GM20000 (cell line): Measurements from ENCODE around the gene ZNF229.
A peak's percentile ranks its signal among the peaks of the same experiment; 100 is the strongest.
"Not testable (repeated sequence)": the region's sequence is repeated elsewhere in the genome, so short reads cannot be mapped to it uniquely, and the experiment has no call there.

Experiments used
- DNase-seq: peaks from one replicate; pipeline ENCODE4 v3.0.0; 2012; ENCODE audit warnings: low spot score
- TF ChIP-seq, protein P1 (sequence below): IDR thresholded peaks from 2 replicates; pipeline ENCODE4 v1.5.1; 2012; ENCODE audit warnings: mild to moderate bottlenecking, control low read depth; ENCODE audit errors: extremely low read depth, missing control alignments

The ZNF229 gene

GRCh38 chr19:44447916-44448674 lies at the start of gene ZNF229:
Gene ZNF229 (minus strand): TSS chr19:44448472. CDS start chr19:44442847, 5,625 bp downstream.
- TF ChIP-seq, protein P1, sequence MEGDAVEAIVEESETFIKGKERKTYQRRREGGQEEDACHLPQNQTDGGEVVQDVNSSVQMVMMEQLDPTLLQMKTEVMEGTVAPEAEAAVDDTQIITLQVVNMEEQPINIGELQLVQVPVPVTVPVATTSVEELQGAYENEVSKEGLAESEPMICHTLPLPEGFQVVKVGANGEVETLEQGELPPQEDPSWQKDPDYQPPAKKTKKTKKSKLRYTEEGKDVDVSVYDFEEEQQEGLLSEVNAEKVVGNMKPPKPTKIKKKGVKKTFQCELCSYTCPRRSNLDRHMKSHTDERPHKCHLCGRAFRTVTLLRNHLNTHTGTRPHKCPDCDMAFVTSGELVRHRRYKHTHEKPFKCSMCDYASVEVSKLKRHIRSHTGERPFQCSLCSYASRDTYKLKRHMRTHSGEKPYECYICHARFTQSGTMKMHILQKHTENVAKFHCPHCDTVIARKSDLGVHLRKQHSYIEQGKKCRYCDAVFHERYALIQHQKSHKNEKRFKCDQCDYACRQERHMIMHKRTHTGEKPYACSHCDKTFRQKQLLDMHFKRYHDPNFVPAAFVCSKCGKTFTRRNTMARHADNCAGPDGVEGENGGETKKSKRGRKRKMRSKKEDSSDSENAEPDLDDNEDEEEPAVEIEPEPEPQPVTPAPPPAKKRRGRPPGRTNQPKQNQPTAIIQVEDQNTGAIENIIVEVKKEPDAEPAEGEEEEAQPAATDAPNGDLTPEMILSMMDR = no peak

DNA sequence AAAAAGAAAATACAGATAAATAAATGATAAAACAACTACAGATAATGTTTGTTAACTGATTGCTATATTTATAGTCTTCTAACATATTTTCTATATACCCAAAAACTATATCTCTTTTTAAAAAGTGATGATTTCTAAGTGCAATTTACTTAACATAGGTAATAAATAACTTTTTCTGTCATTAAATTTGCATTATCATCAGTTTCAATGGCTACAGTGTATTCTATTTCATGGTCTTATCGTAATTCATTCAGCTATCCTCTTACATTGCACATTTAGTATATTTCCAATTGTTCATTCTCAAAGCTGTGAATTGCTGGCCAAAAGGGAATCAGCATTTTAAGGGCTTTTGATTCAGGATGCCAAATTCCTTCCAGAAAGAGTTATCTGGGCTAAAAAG lies 48.4 kb upstream of the ZNF229 start:
- DNase-seq = no peak
- TF ChIP-seq, protein P1 = no peak

More at GRCh38 chr19:44447916-44448674, at the start of gene ZNF229:
- peak; percentile 42 for DNase-seq

DNA sequence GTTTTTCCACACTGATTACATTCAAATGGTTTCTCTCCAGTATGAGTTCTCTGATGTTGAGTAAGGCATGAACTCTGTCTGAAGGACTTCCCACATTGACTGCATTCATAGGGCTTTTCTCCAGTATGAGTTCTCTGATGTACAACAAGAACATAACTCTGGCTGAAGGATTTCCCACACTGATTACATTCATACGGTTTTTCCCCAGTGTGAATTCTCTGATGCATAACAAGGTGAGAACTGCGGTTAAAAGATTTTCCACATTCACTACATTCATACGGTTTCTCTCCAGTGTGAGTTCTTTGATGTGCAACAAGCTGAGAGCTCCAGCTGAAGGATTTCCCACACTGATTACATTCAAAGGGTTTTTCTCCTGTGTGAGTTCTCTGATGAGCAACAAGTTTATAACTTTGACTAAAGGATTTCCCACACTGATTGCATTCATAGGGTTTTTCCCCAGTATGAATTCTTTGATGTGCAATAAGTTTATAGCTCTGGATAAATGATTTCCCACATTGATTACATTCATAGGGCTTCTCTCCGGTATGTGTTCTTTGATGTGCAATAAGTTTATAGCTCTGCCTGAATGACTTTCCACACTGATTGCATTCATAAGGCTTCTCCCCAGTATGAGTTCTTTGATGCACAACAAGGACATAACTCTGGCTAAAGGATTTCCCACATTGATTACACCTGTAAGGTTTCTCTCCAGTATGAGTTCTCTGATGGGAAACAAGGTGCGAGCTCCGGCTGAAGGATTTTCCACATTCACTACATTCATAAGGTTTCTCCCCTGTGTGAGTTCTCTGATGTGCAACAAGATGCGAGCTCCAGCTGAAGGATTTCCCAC lies 28.5 kb upstream of the ZNF229 start:
- no peak for DNase-seq
- TF ChIP-seq, protein P1 = no peak

DNA sequence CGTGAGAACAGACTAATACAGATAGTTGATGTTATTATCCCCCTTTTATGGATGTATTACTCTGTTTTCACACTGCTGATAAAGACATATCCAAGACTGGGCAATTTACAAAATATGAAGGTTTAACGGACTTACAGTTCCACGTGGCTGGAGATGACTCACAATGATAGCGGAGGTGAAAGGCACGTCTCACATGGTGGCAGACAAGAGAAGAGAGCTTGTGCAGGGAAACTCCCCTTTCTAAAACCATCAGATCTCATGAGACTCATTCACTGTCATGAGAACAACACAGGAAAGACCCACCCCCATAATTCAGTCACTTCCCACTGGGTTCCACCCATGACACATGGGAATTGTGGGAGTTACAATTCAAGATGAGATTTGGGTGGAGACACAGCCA lies 20.5 kb upstream of the ZNF229 start:
- DNase-seq = not testable (repeated sequence)

DNA sequence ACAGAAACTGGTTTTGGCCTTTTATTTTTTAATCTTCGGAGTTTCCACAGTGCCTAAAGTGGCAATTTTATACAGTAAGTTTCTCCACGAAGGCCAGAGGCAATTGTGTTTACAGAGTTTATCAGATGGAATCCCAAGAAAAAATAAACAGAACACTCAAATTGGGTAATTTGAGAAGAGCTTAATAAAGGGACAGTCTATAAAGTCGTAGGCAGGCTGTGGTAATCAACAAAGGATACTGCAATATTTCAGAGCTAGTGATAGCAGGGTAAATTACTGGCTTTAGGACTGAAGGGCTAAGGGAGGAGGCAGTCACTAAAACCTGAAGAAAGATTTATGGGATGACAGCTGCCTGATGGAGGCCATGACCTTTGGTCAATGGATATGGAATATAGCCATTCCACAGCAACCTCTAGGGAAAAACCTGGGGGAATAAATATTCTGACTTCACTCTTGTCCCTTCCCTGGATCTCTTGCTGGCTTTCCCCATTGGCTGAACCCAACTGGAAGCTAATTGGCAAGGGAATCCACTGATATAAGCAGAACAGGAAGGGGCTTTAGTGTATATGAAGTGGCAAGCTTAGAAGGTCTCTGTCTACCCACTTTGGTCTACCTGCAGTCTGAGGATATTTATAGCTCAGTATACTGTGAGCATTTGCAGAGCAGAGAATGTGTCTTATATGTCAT lies 14.5 kb upstream of the ZNF229 start:
- not testable (repeated sequence) for DNase-seq

GRCh38 chr19:44456016-44456415 lies 7.7 kb upstream of the ZNF229 start:
- not testable (repeated sequence) for DNase-seq

DNA sequence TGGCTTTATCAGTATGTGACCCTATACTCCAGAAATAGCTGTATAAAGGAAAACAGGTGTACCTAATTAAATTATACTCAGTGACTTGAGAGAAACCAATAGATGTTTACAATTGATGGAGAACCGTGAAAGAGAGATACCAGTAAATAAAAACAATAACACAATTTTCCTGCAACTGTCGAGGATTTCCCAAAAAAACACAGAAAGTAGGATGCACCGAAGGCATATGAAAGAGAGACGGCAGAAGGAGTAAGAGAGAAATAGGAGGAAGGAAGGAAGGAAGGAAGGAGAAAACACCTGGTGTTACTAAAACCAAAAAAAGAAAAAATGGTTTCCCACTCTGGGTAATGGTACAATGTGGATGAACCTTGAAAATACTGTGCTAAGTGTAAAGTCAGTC lies 6.8 kb upstream of the ZNF229 start:
- TF ChIP-seq, protein P1 = no peak
- DNase-seq = no peak

GRCh38 chr19:44452367-44452766 lies 4.1 kb upstream of the ZNF229 start:
- DNase-seq = no peak
- TF ChIP-seq, protein P1 = no peak

DNA sequence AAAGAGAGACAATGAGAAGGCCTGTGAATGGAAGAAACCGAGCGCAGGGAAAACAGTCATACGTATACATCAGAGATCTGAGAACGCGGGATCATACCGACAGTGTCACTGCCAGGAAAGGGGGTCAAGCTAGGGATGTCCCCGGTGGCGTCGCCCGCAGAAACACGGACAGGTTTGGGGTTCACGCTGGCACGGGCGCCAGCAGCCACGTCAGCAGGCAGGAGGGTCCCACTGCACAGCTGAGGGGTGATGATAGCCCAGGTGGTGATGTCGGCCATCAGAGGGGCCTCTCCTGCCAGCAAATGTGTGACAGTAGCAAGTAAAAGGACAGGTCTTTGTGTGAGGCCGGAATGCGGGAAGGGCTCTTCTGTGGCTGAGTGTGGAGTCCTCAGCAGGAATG lies 3.4 kb upstream of the ZNF229 start:
- TF ChIP-seq, protein P1 = no peak
- DNase-seq = no peak
